ENCODE measurements around the gene ZNF74. TPM values are rescaled to one million over a fixed set of nuclear protein-coding genes. Genes with fewer than 3 reads are reported as not detected.

ZNF74 gene
- total and polyA plus RNA-seq, 12 donors: 1.4 to 6.7 (median 4.4) TPM

DNA sequence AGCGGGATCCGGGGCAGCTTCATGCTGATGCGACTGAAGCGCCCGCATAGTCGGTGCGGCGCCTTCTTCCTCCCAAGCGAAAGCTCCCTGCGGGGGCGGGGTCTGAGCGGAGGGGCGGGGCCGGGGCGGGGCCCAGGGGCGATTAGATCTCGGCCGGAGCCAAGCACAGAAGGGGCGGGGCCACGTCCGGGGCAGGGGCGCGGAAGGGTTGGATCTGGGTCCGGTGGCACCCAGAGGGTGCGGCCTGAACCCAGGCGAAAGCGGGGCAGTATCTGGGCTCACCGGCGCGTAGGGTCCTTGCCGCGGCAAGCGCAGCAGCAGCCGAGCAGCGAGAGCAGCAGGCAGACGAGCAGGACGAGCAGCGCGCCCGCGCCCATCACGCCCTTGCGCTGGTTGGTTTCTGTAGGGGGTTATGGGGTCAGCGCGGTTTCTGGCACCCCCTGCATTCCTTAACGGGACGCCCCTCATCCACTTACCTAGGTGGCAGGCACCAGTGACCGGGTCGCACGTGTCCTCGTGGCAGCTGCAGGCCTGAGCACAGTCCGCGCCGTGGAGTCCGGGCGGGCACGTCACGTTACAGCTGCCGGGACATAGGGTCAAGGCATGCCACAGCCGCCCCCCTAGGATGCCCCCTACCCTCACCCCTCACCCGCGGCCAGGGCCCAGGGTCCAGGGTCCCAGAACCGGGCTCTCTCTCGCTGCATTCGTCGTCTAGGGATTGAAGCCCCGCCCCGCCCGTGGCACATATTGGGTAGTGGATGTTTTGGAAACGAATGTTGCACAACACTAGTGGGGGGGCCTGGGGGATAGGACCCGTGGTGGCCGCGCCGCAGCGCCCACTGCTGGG, 35.5 kb downstream of the ZNF74 start:
- Histone ChIP-seq H3K4me3 (peak overlapping the region in 9 of 10 donors; percentile 14 to 61 (median 24)), H3K9me3 (no peaks in the 10 kb centered on the region), H3K27me3 (peaks cover 0 to 93% (median 15%) of the 10 kb centered on the region in 7 donors), H3K4me1 (peaks cover 2 to 40% (median 19%) of the 10 kb centered on the region in 9 donors), H3K36me3 (peaks cover 0 to 56% (median 3%) of the 10 kb centered on the region in 9 donors), H3K27ac (no peak overlapping the region)
- WGBS, 2 donors: 45 to 61% methylated on average over 75 of the region's 75 CpGs
- intact Hi-C loops (cut with DNase I): loop anchor here in 2 of 10 donors (10.0 kb wide), 2 partner anchors 65 to 135 kb away; partner anchors contain the start of gene KLHL22 (in 1 of the 2)
- TF ChIP-seq, protein P1, sequence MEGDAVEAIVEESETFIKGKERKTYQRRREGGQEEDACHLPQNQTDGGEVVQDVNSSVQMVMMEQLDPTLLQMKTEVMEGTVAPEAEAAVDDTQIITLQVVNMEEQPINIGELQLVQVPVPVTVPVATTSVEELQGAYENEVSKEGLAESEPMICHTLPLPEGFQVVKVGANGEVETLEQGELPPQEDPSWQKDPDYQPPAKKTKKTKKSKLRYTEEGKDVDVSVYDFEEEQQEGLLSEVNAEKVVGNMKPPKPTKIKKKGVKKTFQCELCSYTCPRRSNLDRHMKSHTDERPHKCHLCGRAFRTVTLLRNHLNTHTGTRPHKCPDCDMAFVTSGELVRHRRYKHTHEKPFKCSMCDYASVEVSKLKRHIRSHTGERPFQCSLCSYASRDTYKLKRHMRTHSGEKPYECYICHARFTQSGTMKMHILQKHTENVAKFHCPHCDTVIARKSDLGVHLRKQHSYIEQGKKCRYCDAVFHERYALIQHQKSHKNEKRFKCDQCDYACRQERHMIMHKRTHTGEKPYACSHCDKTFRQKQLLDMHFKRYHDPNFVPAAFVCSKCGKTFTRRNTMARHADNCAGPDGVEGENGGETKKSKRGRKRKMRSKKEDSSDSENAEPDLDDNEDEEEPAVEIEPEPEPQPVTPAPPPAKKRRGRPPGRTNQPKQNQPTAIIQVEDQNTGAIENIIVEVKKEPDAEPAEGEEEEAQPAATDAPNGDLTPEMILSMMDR (IDR thresholded peaks at IDR 0.05): no peak
- peak in 3 of 8 donors; percentile 7 to 44 (median 8) for ATAC-seq
- DNase-seq: peak in 1 of 2 donors; percentile 66

DNA sequence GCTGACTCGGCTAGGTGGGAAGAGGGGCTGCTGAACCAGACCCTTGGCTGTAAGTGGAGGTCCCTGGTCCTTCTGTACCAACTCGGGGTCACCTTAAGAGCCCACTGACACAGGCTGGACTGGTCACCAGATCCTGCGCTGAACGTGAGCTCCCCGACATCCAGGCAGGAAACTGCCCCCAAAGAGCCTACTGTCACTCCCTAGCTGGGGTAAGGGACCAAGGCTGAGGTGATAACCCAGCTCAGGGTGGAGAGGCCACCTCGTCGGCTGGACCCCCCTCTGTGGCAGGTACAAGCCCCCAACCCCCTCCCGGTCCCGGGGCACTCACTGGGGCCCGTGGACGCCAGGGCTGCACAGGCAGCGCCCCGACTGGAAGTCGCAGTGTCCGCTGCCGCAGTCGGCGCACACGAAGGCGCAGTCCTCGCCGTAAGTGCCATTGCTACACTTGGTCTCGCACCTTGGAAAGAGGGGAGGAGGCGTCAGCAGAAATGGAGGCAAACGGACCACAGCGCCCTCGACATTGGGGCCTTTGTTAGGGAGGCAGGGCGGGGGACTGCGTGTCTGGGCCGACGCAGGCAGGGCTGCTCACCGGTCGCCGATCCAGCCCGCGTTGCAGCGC, 36.3 kb downstream of the ZNF74 start:
- intact Hi-C loops (cut with DNase I): loop anchor here in 1 of 10 donors (10.0 kb wide), 1 partner anchor 65 kb away; the partner anchor contains the start of gene KLHL22
- H3K27me3 ChIP-seq: peaks cover 0 to 93% (median 16%) of the 10 kb centered on the region in 7 donors
- ATAC-seq (no peak), DNase-seq (no peak)
- TF ChIP-seq, protein P1 (IDR thresholded peaks at IDR 0.05): no peak
- H3K9me3 ChIP-seq: no peaks in the 10 kb centered on the region
- H3K27ac ChIP-seq: no peak overlapping the region
- peaks cover 0 to 39% (median 20%) of the 10 kb centered on the region in 9 donors for H3K4me1 ChIP-seq
- H3K36me3 ChIP-seq: peaks cover 0 to 53% (median 3%) of the 10 kb centered on the region in 9 donors
- peak overlapping the region in 3 of 10 donors; percentile 19 to 61 (median 24) for H3K4me3 ChIP-seq
- WGBS, 2 donors: 63% methylated on average over 37 of the region's 37 CpGs

DNA sequence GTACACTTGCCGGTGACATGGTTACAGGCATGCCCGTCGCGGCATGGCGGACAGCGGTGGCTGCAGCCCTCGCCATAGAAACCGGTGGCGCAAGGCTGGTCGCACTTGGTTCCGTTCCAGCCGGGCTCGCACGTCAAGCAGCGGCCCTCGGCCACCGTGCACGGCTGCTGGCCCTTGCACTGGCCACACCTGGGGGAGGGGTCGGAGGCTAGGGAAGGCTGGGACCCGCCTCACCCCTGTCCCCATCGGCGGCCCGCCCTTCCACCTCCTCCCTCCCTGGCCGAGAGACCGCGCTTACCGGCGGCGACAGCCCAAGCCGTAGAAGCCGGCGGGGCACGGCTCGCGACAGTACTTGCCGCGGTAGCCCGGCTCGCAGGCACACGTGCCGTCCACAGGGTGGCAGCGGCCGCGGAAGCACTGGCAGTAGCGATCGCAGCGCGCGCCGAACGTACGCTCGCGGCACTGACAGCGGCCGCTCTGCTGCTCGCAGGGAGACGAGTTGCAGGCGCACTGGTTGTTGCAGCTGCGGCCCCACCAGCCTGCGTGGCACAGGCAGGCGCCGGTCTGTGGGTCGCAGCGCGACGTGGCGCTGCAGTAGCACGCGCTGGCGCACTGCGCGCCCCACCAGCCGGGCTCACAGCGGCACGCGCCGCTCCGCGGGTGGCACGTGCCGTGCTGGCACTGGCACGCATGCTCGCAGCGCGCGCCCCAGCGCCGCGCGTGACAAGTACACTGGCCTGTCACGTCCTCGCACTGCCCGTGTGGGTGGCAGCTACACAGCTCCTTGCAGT, 37.0 kb downstream of the ZNF74 start:
- TF ChIP-seq, protein P1 (IDR thresholded peaks at IDR 0.05): peak in 7 of 9 donors; percentile 4 to 45 (median 29)
- DNase-seq (peak in 1 of 2 donors; percentile 44), ATAC-seq (peak in 7 of 8 donors; percentile 9 to 63 (median 39))
- Histone ChIP-seq H3K27me3 (peaks cover 0 to 94% (median 23%) of the 10 kb centered on the region in 7 donors), H3K9me3 (no peaks in the 10 kb centered on the region), H3K36me3 (peaks cover 0 to 50% (median 3%) of the 10 kb centered on the region in 9 donors), H3K27ac (no peak overlapping the region), H3K4me1 (peaks cover 3 to 45% (median 26%) of the 10 kb centered on the region in 9 donors), H3K4me3 (peak overlapping the region in 7 of 10 donors; percentile 10 to 61 (median 12))
- intact Hi-C loops (cut with DNase I): loop anchor here in 1 of 10 donors (10.0 kb wide), 1 partner anchor 64 kb away; the partner anchor contains the start of gene KLHL22
- 28 to 52% methylated on average over 94 of the region's 94 CpGs for WGBS, 2 donors
